Testis (tissue), 2 donors: ENCODE results near the gene EPS15.
"Not testable (repeated sequence)": the region's sequence is repeated elsewhere in the genome, so short reads cannot be mapped to it uniquely, and the experiment has no call there.

Experiments used
- CTCF ChIP-seq, 3 experiments: fragments of 450-650 bp in 2 of 3; fragments of 200-600 bp in 1 of 3; sonication (generic) in 1 of 3; IDR thresholded peaks; one replicate each; pipeline ENCODE4 v1.5.1; 2016 to 2019; ENCODE audit warnings: antibody characterized with exemption in 3 of 3, mild to moderate bottlenecking in 2 of 3, moderate library complexity in 1 of 3
- POLR2A ChIP-seq: fragments of 450-650 bp; IDR thresholded peaks from one replicate; pipeline ENCODE4 v1.6.1; 2017; ENCODE audit warnings: antibody characterized with exemption, mild to moderate bottlenecking, moderate library complexity

GRCh38 chr1:51474832-51475620 is 44.0 kb downstream of the EPS15 start:
- TF ChIP-seq CTCF (IDR thresholded peaks at IDR 0.05); POLR2A: not testable (repeated sequence)
